ENCODE data around the gene AEBP1.

GRCh38 chr7:44067064-44067951 is 36.8 kb upstream of the AEBP1 start:
- TF ChIP-seq, protein P1, sequence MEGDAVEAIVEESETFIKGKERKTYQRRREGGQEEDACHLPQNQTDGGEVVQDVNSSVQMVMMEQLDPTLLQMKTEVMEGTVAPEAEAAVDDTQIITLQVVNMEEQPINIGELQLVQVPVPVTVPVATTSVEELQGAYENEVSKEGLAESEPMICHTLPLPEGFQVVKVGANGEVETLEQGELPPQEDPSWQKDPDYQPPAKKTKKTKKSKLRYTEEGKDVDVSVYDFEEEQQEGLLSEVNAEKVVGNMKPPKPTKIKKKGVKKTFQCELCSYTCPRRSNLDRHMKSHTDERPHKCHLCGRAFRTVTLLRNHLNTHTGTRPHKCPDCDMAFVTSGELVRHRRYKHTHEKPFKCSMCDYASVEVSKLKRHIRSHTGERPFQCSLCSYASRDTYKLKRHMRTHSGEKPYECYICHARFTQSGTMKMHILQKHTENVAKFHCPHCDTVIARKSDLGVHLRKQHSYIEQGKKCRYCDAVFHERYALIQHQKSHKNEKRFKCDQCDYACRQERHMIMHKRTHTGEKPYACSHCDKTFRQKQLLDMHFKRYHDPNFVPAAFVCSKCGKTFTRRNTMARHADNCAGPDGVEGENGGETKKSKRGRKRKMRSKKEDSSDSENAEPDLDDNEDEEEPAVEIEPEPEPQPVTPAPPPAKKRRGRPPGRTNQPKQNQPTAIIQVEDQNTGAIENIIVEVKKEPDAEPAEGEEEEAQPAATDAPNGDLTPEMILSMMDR (IDR thresholded peaks at IDR 0.05; ENCODE audit: low read depth, low read length), result no peak
- TF ChIP-seq EZH2phosphoT487 (IDR thresholded peaks at IDR 0.05; ENCODE audit: low read depth), result no peak

All from OCI-LY3 (cell line).